B cell (primary cell): ENCODE results near the gene RASGEF1C. TPM values are rescaled to one million over a fixed set of nuclear protein-coding genes. Genes with fewer than 3 reads are reported as not detected.

Source experiments
- ATAC-seq: fragments of 200-7000 bp; cut with Tn5 transposase; one replicate; pipeline ENCODE4 v1.10.0; 2021; ENCODE audit warnings: low read depth, mild to moderate bottlenecking, moderate number of reproducible peaks, moderate library complexity
- CTCF ChIA-PET: fragments of 350-600 bp; sonication (Branson Sonifier 250); formaldehyde crosslinking; loops from one replicate; lab custom pipeline; 2021; ENCODE audit warnings: antibody characterized with exemption, inconsistent platforms; lab: Charles Lee
- POLR2A ChIA-PET: fragments of 350-600 bp; sonication (Branson Sonifier 250); formaldehyde crosslinking; loops from one replicate; lab custom pipeline; 2021; ENCODE audit warnings: antibody characterized with exemption; lab: Charles Lee
- DNase-seq: peaks from one replicate; pipeline ENCODE4 v3.0.0; 2013
- H2AFZ ChIP-seq: 2 replicates; pipeline ENCODE4 v1.6.1; 2012; ENCODE audit warnings: mild to moderate bottlenecking, low read depth, low read length; ENCODE audit not compliant: insufficient read depth, poor library complexity, severe bottlenecking
- H3K27ac ChIP-seq, 2 donors: 1 replicate in 1 of 2; 2 replicates in 1 of 2; pipeline ENCODE4 v1.5.1; 2012 to 2013; ENCODE audit warnings: low read length in 2 of 2, mild to moderate bottlenecking in 2 of 2, moderate library complexity in 1 of 2
- H3K27me3 ChIP-seq, 4 experiments: fragments of 200-600 bp in 1 of 4; sonication (generic) in 1 of 4; replicated peaks in 1 of 4; 1 replicate in 2 of 4; 2 replicates in 2 of 4; pipeline versions ENCODE4 v1.6.1 to v1.7.0; 2013 to 2016; ENCODE audit warnings: low read length in 3 of 4, mild to moderate bottlenecking in 2 of 4, mixed read lengths in 1 of 4, moderate library complexity in 1 of 4; ENCODE audit not compliant: insufficient read depth in 4 of 4, control insufficient read depth in 3 of 4; ENCODE audit errors: control extremely low read depth in 1 of 4
- H3K36me3 ChIP-seq, 2 experiments: replicated peaks in 1 of 2; 1 replicate in 1 of 2; 2 replicates in 1 of 2; pipeline versions ENCODE4 v1.6.1 to v1.7.1; 2013; ENCODE audit warnings: low read length in 1 of 2; ENCODE audit not compliant: insufficient read depth in 2 of 2, control insufficient read depth in 1 of 2; ENCODE audit errors: control extremely low read depth in 1 of 2, extremely low read depth in 1 of 2
- H3K4me1 ChIP-seq, 2 donors: fragments of 200-600 bp in 1 of 2; sonication (generic) in 1 of 2; 1 replicate in 1 of 2; 2 replicates in 1 of 2; pipeline versions ENCODE4 v1.5.1 to v1.6.1; 2013 to 2017; ENCODE audit warnings: low read length in 2 of 2; ENCODE audit not compliant: control insufficient read depth in 2 of 2, insufficient read depth in 2 of 2
- H3K4me2 ChIP-seq: replicated peaks from 2 replicates; pipeline ENCODE3; 2012; ENCODE audit warnings: mild to moderate bottlenecking, low read depth, low read length; ENCODE audit not compliant: poor library complexity, severe bottlenecking
- H3K4me3 ChIP-seq, 5 experiments: fragments of 200-600 bp in 1 of 5; sonication (generic) in 1 of 5; 1 replicate in 3 of 5; 2 replicates in 2 of 5; pipeline versions ENCODE4 v1.5.1 to v1.7.0; 2011 to 2016; ENCODE audit warnings: low read length in 4 of 5, mild to moderate bottlenecking in 4 of 5, low read depth in 2 of 5, control low read depth in 1 of 5, moderate library complexity in 1 of 5; ENCODE audit not compliant: insufficient read depth in 1 of 5; ENCODE audit errors: control extremely low read depth in 1 of 5, extremely low read depth in 1 of 5
- H3K79me2 ChIP-seq: fragments of 200-600 bp; sonication (generic); one replicate; pipeline ENCODE4 v1.6.0; 2016; ENCODE audit warnings: low read length; ENCODE audit not compliant: control insufficient read depth, insufficient read depth
- H3K9ac ChIP-seq: fragments of 200-600 bp; sonication (generic); 2 replicates; pipeline ENCODE4 v1.6.1; 2017; ENCODE audit warnings: mild to moderate bottlenecking, low read length, moderate library complexity
- H3K9me3 ChIP-seq, 3 donors: one replicate each; pipeline versions ENCODE4 v1.6.1 to v1.7.1; 2013; ENCODE audit warnings: low read length in 2 of 3; ENCODE audit not compliant: control insufficient read depth in 2 of 3, insufficient read depth in 1 of 3; ENCODE audit errors: control extremely low read depth in 1 of 3
- H4K20me1 ChIP-seq: 2 replicates; pipeline ENCODE4 v1.6.0; 2012; ENCODE audit warnings: mild to moderate bottlenecking, low read length; ENCODE audit not compliant: insufficient read depth, control insufficient read depth, poor library complexity, severe bottlenecking
- H3K27ac Mint-ChIP-seq: one replicate; pipeline ENCODE4 v1.8.0; 2021; ENCODE audit warnings: mixed read lengths
- H3K27me3 Mint-ChIP-seq: one replicate; pipeline ENCODE4 v1.8.0; 2021; ENCODE audit warnings: mixed read lengths
- H3K4me1 Mint-ChIP-seq: one replicate; pipeline ENCODE4 v1.8.0; 2021; ENCODE audit warnings: mixed read lengths
- H3K4me3 Mint-ChIP-seq: one replicate; pipeline ENCODE4 v1.8.0; 2021; ENCODE audit warnings: mixed read lengths
- H3K9me3 Mint-ChIP-seq: one replicate; pipeline ENCODE4 v1.8.0; 2022; ENCODE audit warnings: mixed read lengths; ENCODE audit not compliant: insufficient read depth
- CTCF ChIP-seq: fragments of 200-600 bp; IDR thresholded peaks from one replicate; pipeline ENCODE4 v1.8.0; 2022; ENCODE audit warnings: antibody characterized with exemption, mild to moderate bottlenecking
- EZH2 ChIP-seq: IDR thresholded peaks from 2 replicates; pipeline ENCODE4 v1.6.1; 2012; ENCODE audit warnings: borderline replicate concordance, low read depth, mild to moderate bottlenecking, moderate library complexity, low read length; ENCODE audit not compliant: insufficient read depth, poor library complexity, severe bottlenecking
- WGBS: methylation state at CpG from one replicate; pipeline ENCODE4 v1.1.5; 2013; ENCODE audit warnings: missing lambda C conversion rate; ENCODE audit not compliant: insufficient coverage; 5-methylcytosine and 5-hydroxymethylcytosine counted together
- intact Hi-C: fragments of 100-400 bp; cut with micrococcal nuclease; formaldehyde crosslinking; loops from one replicate; pipeline ENCODE4 v1.10.0; 2022
- polyA plus RNA-seq: library from polyadenylated mRNA; depleted of rRNA; stranded (reverse); fragments of >200 nt; gene quantifications from 2 replicates; pipeline ENCODE4 v1.2.3, GENCODE V29; 2012
- total RNA-seq, 2 donors: library from RNA; stranded (reverse); fragments of 120-200 nt in 1 of 2; gene quantifications; 1 replicate in 1 of 2; 2 replicates in 1 of 2; pipeline versions ENCODE4 v1.2.3 to v1.2.4, GENCODE V29; 2013 to 2022

The RASGEF1C gene
- total and polyA plus RNA-seq, 2 donors (not counting 1 experiment from before 2014, with no cell fraction given): not detected

- no peaks in the 10 kb centered on the region for H3K27me3 ChIP-seq
- H3K27ac Mint-ChIP-seq: no peak overlapping the region
- no peaks in the 10 kb centered on the region for H4K20me1 ChIP-seq
- H3K36me3 ChIP-seq: no peaks in the 10 kb centered on the region
- ATAC-seq (no peak), DNase-seq (no peak)
- intact Hi-C loops: no loop called here
- no peaks in the 10 kb centered on the region for H3K9me3 Mint-ChIP-seq
- H3K27me3 Mint-ChIP-seq: peaks cover 4% of the 10 kb centered on the region
- no peak overlapping the region for H3K4me2 ChIP-seq
- ChIA-PET CTCF (no interaction called here), POLR2A (no interaction called here)
- H3K4me3 Mint-ChIP-seq: no peak overlapping the region
- 97% methylated on average over 14 of the region's 14 CpGs for WGBS
- no peaks in the 10 kb centered on the region for H3K4me1 Mint-ChIP-seq
- H3K9ac ChIP-seq: no peak overlapping the region
- no peaks in the 10 kb centered on the region for H3K4me1 ChIP-seq
- TF ChIP-seq EZH2: no peak
- TF ChIP-seq CTCF: no peak
- H3K4me3 ChIP-seq: no peak overlapping the region
- H2AFZ ChIP-seq: no peak overlapping the region
- H3K79me2 ChIP-seq: no peaks in the 10 kb centered on the region
- no peaks in the 10 kb centered on the region for H3K9me3 ChIP-seq
- H3K27ac ChIP-seq: no peak overlapping the region
These were observed 91.8 kb downstream of the RASGEF1C start for GRCh38 chr5:180117000-180117725.
